Mammary epithelial cell (primary cell): Measurements from ENCODE around the gene SORCS2.

Experiments
- CTCF ChIP-seq, 2 donors: IDR thresholded peaks in 1 of 2; conservative IDR thresholded peaks in 1 of 2; 2 replicates each; pipeline ENCODE4 v1.5.1; 2011 to 2012; ENCODE audit warnings: inconsistent platforms in 2 of 2, low read length in 2 of 2, mild to moderate bottlenecking in 2 of 2, control low read depth in 1 of 2, low read depth in 1 of 2; ENCODE audit not compliant: insufficient read depth in 1 of 2; ENCODE audit errors: extremely low read depth in 1 of 2
- EZH2 ChIP-seq: IDR thresholded peaks from 2 replicates; pipeline ENCODE4 v1.6.1; 2012; ENCODE audit warnings: low read length, inconsistent platforms, borderline replicate concordance

GRCh38 chr4:7426525-7427171, 234.3 kb downstream of the SORCS2 start:
- TF ChIP-seq EZH2 (no peak), CTCF (conservative IDR thresholded peaks at IDR 0.05 in 1 of 2, IDR thresholded peaks at IDR 0.05 in 1 of 2; ENCODE audit: extremely low read depth in 1 of 2, insufficient read depth in 1 of 2, low read depth in 1 of 2, low read length in 2 of 2) (no peak)
